SK-N-SH treated with all-trans-retinoic acid at 6 μM for 48 hours (cell line): ENCODE measurements around the gene ACIN1.

Source experiments
- ATAC-seq: fragments of 200-7000 bp; cut with Tn5 transposase; 3 replicates; pipeline ENCODE4 v1.9.1; 2020; ENCODE audit warnings: mild to moderate bottlenecking, moderate library complexity
- ARNTL ChIP-seq: fragments of 450-650 bp; formaldehyde crosslinking; IDR thresholded peaks from 2 replicates; pipeline ENCODE4 v1.5.0; 2020; ENCODE audit warnings: low read depth, mild to moderate bottlenecking, moderate library complexity, borderline replicate concordance
- BACH2 ChIP-seq: fragments of 250-450 bp; sonication (Bioruptor Pico); IDR thresholded peaks from 2 replicates; pipeline ENCODE4 v1.9.0; 2021; ENCODE audit warnings: mild to moderate bottlenecking, borderline replicate concordance
- CSDC2 ChIP-seq: fragments of 250-450 bp; sonication (Bioruptor Pico); IDR thresholded peaks from 2 replicates; pipeline ENCODE4 v1.5.0; 2020; ENCODE audit warnings: mild to moderate bottlenecking, moderate library complexity
- ESRRG ChIP-seq: fragments of 250-450 bp; sonication (Bioruptor Pico); IDR thresholded peaks from 2 replicates; pipeline ENCODE4 v1.6.1; 2021; ENCODE audit warnings: mild to moderate bottlenecking
- GLIS3 ChIP-seq: fragments of 250-450 bp; sonication (Bioruptor Pico); IDR thresholded peaks from 2 replicates; pipeline ENCODE4 v1.5.0; 2020; ENCODE audit warnings: mild to moderate bottlenecking, moderate library complexity
- OSR1 ChIP-seq: fragments of 250-450 bp; sonication (Bioruptor Pico); IDR thresholded peaks from 2 replicates; pipeline ENCODE4 v1.8.0; 2022; ENCODE audit warnings: moderate library complexity, mild to moderate bottlenecking, inconsistent platforms
- PPARA ChIP-seq: fragments of 250-450 bp; sonication (Bioruptor Pico); IDR thresholded peaks from 2 replicates; pipeline ENCODE4 v1.5.0; 2020; ENCODE audit warnings: mild to moderate bottlenecking, borderline replicate concordance
- RARB ChIP-seq: fragments of 250-450 bp; sonication (Bioruptor Pico); IDR thresholded peaks from 2 replicates; pipeline ENCODE4 v1.8.0; 2021; ENCODE audit warnings: mild to moderate bottlenecking, moderate library complexity
- SNAI2 ChIP-seq: fragments of 250-450 bp; sonication (Bioruptor Pico); IDR thresholded peaks from 2 replicates; pipeline ENCODE4 v1.5.0; 2020; ENCODE audit warnings: mild to moderate bottlenecking, moderate library complexity
- TCF4 ChIP-seq: fragments of 250-450 bp; sonication (Bioruptor Pico); IDR thresholded peaks from 2 replicates; pipeline ENCODE4 v1.8.0; 2021; ENCODE audit warnings: mild to moderate bottlenecking, moderate library complexity, borderline replicate concordance
- TOX ChIP-seq: fragments of 250-450 bp; sonication (Bioruptor Pico); IDR thresholded peaks from 2 replicates; pipeline ENCODE4 v1.8.0; 2021; ENCODE audit warnings: mild to moderate bottlenecking, moderate library complexity, borderline replicate concordance
- ZC3H10 ChIP-seq: fragments of 250-450 bp; sonication (Bioruptor Pico); IDR thresholded peaks from 2 replicates; pipeline ENCODE4 v1.5.1; 2021; ENCODE audit warnings: mild to moderate bottlenecking, moderate library complexity
- ZFP3 ChIP-seq: fragments of 250-450 bp; sonication (Bioruptor Pico); IDR thresholded peaks from 2 replicates; pipeline ENCODE4 v1.5.0; 2020; ENCODE audit warnings: mild to moderate bottlenecking, moderate library complexity
- ZFP30 ChIP-seq: fragments of 450-650 bp; formaldehyde crosslinking; IDR thresholded peaks from 2 replicates; pipeline ENCODE4 v1.5.0; 2022; ENCODE audit warnings: mild to moderate bottlenecking, moderate library complexity
- ZNF565 ChIP-seq: fragments of 450-650 bp; formaldehyde crosslinking; conservative IDR thresholded peaks from 2 replicates; pipeline ENCODE4 v1.5.0; 2020; ENCODE audit warnings: low read depth, mild to moderate bottlenecking, moderate library complexity
- ZNF70 ChIP-seq: fragments of 450-650 bp; formaldehyde crosslinking; IDR thresholded peaks from 2 replicates; pipeline ENCODE4 v1.5.0; 2020; ENCODE audit warnings: mild to moderate bottlenecking, moderate library complexity
- ZNF8 ChIP-seq: fragments of 450-650 bp; formaldehyde crosslinking; IDR thresholded peaks from 2 replicates; pipeline ENCODE4 v1.5.0; 2020; ENCODE audit warnings: mild to moderate bottlenecking, moderate library complexity
- TF ChIP-seq, protein P1 (sequence below): fragments of 250-450 bp; sonication (Bioruptor Pico); IDR thresholded peaks from 2 replicates; pipeline ENCODE4 v1.8.0; 2021; ENCODE audit warnings: low read depth, mild to moderate bottlenecking, moderate library complexity, borderline replicate concordance
- TF ChIP-seq, protein P2 (sequence below): fragments of 250-450 bp; sonication (Bioruptor Pico); IDR thresholded peaks from 2 replicates; pipeline ENCODE4 v1.5.1; 2021; ENCODE audit warnings: mild to moderate bottlenecking, moderate library complexity
- TF ChIP-seq, protein P3 (sequence below): fragments of 250-450 bp; sonication (Bioruptor Pico); IDR thresholded peaks from 2 replicates; pipeline ENCODE4 v1.8.0; 2020; ENCODE audit warnings: mild to moderate bottlenecking, moderate library complexity, borderline replicate concordance
- TF ChIP-seq, protein P4 (sequence below): fragments of 250-450 bp; sonication (Bioruptor Pico); IDR thresholded peaks from 2 replicates; pipeline ENCODE4 v1.5.0; 2020; ENCODE audit warnings: mild to moderate bottlenecking, moderate library complexity
- TF ChIP-seq, protein P5 (sequence below): fragments of 250-450 bp; sonication (Bioruptor Pico); IDR thresholded peaks from 2 replicates; pipeline ENCODE4 v1.5.1; 2020; ENCODE audit warnings: low read depth, mild to moderate bottlenecking, moderate library complexity

The ACIN1 gene

DNA sequence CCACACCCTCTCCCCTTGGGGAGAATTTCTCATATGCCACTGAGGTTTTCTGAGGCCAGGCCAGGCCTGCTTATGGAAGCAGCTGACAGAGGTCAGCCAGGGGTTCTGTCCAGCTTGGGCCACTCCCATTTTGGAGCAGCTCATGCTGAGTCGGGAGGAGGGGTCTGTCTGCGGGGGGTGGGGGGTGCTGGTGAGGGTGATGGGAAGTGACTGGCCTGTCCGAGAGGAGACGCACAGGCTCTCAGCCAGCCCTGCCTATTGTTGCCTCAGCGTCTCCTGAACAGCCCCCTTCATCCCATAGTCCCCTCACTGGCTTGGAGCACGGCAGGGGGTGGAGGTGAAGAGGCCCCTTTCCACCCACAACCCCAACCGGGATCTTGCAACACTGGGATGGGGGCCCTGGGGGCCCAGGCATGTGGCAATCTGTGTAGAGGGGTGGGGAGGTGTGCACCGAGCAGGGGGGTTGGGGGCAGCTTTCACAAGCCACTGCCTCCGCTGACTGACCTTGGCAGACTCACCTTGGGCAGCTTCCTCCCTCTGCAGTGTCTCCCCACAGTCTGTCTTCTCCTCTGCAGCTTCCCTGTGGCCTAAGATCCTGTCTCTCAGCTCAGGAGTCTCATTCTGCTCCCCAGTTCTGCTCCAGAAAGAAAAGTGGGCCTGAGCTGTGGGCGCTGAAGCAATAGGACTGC lies 18.6 kb upstream of the ACIN1 start (continued):
- TF ChIP-seq, protein P1, sequence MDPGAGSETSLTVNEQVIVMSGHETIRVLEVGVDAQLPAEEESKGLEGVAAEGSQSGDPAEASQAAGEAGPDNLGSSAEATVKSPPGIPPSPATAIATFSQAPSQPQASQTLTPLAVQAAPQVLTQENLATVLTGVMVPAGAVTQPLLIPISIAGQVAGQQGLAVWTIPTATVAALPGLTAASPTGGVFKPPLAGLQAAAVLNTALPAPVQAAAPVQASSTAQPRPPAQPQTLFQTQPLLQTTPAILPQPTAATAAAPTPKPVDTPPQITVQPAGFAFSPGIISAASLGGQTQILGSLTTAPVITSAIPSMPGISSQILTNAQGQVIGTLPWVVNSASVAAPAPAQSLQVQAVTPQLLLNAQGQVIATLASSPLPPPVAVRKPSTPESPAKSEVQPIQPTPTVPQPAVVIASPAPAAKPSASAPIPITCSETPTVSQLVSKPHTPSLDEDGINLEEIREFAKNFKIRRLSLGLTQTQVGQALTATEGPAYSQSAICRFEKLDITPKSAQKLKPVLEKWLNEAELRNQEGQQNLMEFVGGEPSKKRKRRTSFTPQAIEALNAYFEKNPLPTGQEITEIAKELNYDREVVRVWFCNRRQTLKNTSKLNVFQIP (CRISPR knock-in tag) = no peak
- no peak for TF ChIP-seq CSDC2 (CRISPR knock-in tag)
- TF ChIP-seq RARB = no peak
- no peak for TF ChIP-seq ZNF565 (CRISPR knock-in tag)
- no peak for TF ChIP-seq ZFP3
- TF ChIP-seq OSR1 = no peak
- TF ChIP-seq ZNF8 = no peak
- no peak for TF ChIP-seq ESRRG
- no peak for TF ChIP-seq ARNTL (CRISPR knock-in tag)
- TF ChIP-seq SNAI2 (CRISPR knock-in tag) = no peak

DNA sequence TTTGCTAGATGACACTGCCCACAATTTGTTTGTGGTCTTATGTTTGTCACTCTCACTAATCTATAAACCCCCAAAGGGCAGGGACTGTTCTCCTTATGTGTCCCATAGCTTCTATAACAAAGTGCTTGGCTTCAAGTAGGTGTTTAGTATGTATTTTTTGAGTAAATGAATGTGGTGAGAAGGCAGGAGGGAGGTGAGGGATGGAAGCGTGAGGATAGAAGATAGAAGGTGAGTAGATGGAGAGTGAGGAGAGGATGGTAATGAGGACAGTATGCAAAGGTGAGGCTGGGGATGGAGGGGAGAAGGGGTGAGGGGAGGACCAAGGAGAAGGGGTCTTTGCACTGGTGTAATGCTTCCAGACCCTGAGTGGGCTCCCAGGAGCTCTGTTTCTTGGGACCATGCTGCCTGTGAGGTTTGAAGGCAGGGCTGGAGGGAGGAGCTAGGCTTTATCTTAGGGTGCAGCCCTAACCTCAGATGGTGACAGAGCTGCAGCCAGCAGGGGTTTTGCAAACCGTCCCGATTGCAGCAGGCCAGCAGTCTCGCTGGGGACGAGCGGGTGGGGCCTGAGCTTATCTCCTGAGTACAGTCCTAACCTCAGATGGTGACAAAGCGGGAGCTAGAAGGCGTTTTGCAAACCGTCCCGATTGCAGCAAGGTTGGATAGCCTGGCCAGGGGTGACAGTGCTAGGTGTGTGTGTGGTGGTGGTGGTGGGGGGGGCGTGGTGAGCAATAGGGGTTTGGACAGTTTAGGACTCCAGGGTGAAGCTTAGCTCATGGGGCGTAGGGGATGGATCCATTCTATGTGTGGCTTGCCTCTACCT lies 17.6 kb upstream of the ACIN1 start:
- TF ChIP-seq GLIS3 (CRISPR knock-in tag) (no peak), PPARA (CRISPR knock-in tag) (no peak), OSR1 (no peak), CSDC2 (CRISPR knock-in tag) (no peak), ZC3H10 (no peak), BACH2 (CRISPR knock-in tag) (no peak), ZFP30 (CRISPR knock-in tag) (no peak), ESRRG (no peak), RARB (no peak), ZNF70 (CRISPR knock-in tag) (no peak), TCF4 (CRISPR knock-in tag) (no peak), ZNF565 (CRISPR knock-in tag) (no peak), TOX (CRISPR knock-in tag) (no peak), ZNF8 (no peak)
- TF ChIP-seq, protein P2, sequence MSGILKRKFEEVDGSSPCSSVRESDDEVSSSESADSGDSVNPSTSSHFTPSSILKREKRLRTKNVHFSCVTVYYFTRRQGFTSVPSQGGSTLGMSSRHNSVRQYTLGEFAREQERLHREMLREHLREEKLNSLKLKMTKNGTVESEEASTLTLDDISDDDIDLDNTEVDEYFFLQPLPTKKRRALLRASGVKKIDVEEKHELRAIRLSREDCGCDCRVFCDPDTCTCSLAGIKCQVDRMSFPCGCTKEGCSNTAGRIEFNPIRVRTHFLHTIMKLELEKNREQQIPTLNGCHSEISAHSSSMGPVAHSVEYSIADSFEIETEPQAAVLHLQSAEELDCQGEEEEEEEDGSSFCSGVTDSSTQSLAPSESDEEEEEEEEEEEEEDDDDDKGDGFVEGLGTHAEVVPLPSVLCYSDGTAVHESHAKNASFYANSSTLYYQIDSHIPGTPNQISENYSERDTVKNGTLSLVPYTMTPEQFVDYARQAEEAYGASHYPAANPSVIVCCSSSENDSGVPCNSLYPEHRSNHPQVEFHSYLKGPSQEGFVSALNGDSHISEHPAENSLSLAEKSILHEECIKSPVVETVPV (CRISPR knock-in tag) = no peak
- TF ChIP-seq, protein P3, sequence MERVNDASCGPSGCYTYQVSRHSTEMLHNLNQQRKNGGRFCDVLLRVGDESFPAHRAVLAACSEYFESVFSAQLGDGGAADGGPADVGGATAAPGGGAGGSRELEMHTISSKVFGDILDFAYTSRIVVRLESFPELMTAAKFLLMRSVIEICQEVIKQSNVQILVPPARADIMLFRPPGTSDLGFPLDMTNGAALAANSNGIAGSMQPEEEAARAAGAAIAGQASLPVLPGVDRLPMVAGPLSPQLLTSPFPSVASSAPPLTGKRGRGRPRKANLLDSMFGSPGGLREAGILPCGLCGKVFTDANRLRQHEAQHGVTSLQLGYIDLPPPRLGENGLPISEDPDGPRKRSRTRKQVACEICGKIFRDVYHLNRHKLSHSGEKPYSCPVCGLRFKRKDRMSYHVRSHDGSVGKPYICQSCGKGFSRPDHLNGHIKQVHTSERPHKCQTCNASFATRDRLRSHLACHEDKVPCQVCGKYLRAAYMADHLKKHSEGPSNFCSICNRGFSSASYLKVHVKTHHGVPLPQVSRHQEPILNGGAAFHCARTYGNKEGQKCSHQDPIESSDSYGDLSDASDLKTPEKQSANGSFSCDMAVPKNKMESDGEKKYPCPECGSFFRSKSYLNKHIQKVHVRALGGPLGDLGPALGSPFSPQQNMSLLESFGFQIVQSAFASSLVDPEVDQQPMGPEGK = no peak
- TF ChIP-seq, protein P4, sequence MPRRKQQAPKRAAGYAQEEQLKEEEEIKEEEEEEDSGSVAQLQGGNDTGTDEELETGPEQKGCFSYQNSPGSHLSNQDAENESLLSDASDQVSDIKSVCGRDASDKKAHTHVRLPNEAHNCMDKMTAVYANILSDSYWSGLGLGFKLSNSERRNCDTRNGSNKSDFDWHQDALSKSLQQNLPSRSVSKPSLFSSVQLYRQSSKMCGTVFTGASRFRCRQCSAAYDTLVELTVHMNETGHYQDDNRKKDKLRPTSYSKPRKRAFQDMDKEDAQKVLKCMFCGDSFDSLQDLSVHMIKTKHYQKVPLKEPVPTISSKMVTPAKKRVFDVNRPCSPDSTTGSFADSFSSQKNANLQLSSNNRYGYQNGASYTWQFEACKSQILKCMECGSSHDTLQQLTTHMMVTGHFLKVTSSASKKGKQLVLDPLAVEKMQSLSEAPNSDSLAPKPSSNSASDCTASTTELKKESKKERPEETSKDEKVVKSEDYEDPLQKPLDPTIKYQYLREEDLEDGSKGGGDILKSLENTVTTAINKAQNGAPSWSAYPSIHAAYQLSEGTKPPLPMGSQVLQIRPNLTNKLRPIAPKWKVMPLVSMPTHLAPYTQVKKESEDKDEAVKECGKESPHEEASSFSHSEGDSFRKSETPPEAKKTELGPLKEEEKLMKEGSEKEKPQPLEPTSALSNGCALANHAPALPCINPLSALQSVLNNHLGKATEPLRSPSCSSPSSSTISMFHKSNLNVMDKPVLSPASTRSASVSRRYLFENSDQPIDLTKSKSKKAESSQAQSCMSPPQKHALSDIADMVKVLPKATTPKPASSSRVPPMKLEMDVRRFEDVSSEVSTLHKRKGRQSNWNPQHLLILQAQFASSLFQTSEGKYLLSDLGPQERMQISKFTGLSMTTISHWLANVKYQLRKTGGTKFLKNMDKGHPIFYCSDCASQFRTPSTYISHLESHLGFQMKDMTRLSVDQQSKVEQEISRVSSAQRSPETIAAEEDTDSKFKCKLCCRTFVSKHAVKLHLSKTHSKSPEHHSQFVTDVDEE (CRISPR knock-in tag) = no peak
- TF ChIP-seq, protein P5, sequence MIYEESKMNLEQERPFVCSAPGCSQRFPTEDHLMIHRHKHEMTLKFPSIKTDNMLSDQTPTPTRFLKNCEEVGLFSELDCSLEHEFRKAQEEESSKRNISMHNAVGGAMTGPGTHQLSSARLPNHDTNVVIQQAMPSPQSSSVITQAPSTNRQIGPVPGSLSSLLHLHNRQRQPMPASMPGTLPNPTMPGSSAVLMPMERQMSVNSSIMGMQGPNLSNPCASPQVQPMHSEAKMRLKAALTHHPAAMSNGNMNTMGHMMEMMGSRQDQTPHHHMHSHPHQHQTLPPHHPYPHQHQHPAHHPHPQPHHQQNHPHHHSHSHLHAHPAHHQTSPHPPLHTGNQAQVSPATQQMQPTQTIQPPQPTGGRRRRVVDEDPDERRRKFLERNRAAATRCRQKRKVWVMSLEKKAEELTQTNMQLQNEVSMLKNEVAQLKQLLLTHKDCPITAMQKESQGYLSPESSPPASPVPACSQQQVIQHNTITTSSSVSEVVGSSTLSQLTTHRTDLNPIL (CRISPR knock-in tag) = no peak
- no peak for ATAC-seq
